Measurements from ENCODE around the gene CRYBA1.
"Not testable (repeated sequence)": the region's sequence is repeated elsewhere in the genome, so short reads cannot be mapped to it uniquely, and the experiment has no call there.

- TF ChIP-seq EZH2 (IDR thresholded peaks at IDR 0.05); FOXP2 (optimal IDR thresholded peaks at IDR 0.05; ENCODE audit: control extremely low read depth, extremely low read length, insufficient read depth); POLR2AphosphoS5 (IDR thresholded peaks at IDR 0.05; ENCODE audit: borderline replicate concordance, low read depth, low read length): not testable (repeated sequence)
These were observed 25.3 kb downstream of the CRYBA1 start for GRCh38 chr17:29271980-29272379.
